ENCODE data around the gene CLEC2A. TPM values are rescaled to one million over a fixed set of nuclear protein-coding genes. Genes with fewer than 3 reads are reported as not detected.
"Not testable (repeated sequence)": the region's sequence is repeated elsewhere in the genome, so short reads cannot be mapped to it uniquely, and the experiment has no call there.

Gene CLEC2A
- total RNA-seq, 6 experiments from 2014 or later: not detected

DNA sequence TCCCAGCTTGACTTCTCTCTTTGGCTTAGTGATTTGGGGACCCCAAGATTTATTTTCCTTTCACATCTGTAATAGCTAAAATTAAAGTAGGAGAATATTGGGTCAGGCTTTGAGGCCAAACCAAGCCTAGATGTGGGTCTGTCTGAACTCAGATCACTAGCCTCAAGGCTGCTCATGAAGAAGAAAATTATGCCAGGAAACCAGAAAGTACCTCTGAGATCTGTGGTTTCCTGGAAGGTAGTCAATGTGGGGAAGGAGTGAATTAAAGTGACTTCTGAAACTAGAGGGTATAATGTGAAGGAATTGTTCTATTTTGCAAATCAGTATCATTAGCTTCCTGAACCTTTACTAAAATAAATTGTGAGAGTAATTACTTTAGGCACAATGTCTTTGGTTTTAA is 25.7 kb upstream of the CLEC2A start:
- Mint-ChIP-seq H3K36me3 (ENCODE audit: low read depth) (no peaks in the 10 kb centered on the region), H3K27me3 (ENCODE audit: insufficient read depth) (peaks cover 7% of the 10 kb centered on the region), H3K4me3 (no peak overlapping the region), H3K27ac (no peak overlapping the region), H3K4me1 (ENCODE audit: low read depth) (no peaks in the 10 kb centered on the region), H3K9me3 (no peaks in the 10 kb centered on the region)
- TF ChIP-seq, protein P1, sequence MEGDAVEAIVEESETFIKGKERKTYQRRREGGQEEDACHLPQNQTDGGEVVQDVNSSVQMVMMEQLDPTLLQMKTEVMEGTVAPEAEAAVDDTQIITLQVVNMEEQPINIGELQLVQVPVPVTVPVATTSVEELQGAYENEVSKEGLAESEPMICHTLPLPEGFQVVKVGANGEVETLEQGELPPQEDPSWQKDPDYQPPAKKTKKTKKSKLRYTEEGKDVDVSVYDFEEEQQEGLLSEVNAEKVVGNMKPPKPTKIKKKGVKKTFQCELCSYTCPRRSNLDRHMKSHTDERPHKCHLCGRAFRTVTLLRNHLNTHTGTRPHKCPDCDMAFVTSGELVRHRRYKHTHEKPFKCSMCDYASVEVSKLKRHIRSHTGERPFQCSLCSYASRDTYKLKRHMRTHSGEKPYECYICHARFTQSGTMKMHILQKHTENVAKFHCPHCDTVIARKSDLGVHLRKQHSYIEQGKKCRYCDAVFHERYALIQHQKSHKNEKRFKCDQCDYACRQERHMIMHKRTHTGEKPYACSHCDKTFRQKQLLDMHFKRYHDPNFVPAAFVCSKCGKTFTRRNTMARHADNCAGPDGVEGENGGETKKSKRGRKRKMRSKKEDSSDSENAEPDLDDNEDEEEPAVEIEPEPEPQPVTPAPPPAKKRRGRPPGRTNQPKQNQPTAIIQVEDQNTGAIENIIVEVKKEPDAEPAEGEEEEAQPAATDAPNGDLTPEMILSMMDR (IDR thresholded peaks at IDR 0.05): no peak
- no peak for DNase-seq

DNA sequence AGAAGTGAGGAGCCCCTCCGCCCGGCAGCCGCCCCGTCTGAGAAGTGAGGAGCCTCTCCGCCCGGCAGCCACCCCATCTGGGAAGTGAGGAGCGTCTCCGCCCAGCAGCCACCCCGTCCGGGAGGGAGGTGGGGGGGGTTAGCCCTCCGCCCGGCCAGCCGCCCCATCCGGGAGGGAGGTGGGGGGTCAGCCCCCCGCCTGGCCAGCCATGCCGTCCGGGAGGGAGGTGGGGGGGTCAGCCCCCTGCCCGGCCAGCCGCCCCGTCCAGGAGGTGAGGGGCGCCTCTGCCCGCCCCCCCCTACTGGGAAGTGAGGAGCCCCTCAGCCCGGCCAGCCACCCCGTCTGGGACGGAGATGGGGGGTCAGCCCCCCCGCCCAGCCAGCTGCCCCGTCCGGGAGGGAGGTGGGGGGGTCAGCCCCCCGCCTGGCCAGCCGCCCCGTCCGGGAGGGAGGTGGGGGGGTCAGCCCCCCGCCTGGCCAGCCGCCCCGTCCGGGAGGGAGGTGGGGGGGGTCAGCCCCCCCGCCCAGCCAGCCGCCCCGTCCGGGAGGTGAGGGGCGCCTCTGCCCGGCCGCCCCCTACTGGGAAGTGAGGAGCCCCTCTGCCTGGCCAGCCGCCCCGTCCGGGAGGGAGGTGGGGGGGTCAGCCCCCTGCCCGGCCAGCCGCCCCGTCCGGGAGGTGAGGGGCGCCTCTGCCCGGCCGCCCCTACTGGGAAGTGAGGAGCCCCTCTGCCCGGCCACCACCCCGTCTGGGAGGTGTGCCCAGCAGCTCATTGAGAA is 21.0 kb upstream of the CLEC2A start:
- not testable (repeated sequence) for DNase-seq; H3K9me3 Mint-ChIP-seq; H3K4me3 Mint-ChIP-seq; H3K36me3 Mint-ChIP-seq (ENCODE audit: low read depth); H3K27ac Mint-ChIP-seq; H3K4me1 Mint-ChIP-seq (ENCODE audit: low read depth)
- peaks cover 10% of the 10 kb centered on the region for H3K27me3 Mint-ChIP-seq (ENCODE audit: insufficient read depth)

DNA sequence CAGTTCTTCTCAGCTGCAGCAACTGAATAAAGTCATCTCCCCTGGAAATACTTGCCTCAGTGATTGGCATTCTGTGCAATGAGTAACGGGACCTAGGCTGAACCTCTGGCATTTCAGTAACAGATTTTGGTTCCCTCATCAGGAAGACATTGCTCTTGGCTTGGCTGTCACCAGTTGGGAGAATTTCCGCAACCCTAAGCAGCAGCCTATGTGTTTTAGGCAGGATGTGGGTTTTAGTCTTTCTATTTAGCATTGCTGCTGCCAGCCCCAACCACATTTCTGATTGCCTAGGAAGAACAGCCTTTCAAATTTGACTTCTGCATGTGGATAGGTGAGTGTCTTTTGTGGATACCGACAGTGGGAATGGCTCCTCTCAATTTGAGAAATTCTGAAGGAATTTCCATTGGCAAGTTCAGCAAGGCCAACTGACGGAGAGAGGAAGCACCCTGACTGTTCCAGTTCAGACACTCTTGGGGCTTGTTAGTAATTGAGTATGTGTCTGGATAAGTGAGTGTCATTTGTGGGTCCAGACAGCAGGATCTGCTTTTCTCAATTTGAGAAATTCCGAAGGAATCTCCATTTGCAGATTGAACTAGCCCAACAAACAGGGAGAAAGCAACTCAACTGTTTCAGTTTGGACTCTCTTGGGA is 19.0 kb upstream of the CLEC2A start:
- TF ChIP-seq, protein P1 (IDR thresholded peaks at IDR 0.05): no peak
- Mint-ChIP-seq H3K4me3 (no peak overlapping the region), H3K9me3 (no peaks in the 10 kb centered on the region), H3K4me1 (ENCODE audit: low read depth) (no peaks in the 10 kb centered on the region), H3K36me3 (ENCODE audit: low read depth) (no peaks in the 10 kb centered on the region), H3K27me3 (ENCODE audit: insufficient read depth) (peaks cover 10% of the 10 kb centered on the region), H3K27ac (no peak overlapping the region)
- DNase-seq: no peak

DNA sequence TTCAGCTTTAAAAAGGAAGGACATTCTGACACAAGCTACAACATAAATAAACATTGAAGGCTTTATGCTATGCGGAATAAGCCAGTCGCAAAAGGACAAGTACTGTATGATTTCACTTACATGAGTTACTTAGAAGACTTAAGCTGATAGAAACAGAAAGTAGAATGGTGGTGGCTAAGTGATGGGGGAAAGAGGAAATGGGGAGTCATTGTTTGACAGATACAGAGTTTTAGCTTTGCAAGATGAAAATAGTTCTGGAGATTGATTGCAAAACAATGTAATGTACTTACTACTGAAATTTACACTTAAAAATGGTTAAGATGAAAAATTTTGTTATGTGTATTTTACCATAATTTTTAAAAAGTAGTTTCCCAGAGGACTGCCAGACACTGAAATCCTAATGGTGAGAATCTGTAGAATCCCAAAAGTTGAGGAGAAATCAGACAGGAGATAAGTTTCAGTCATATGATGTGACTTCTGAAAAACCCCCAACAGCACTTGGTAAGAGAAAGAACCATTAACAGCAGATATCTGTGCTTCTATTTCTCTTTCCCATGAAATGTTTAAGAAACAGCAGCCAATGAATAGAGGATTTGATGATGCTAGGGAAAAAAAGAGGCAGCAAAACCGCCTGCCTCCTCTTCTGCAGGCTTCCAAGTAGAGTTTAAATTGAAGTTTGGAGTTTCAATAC is 16.6 kb upstream of the CLEC2A start:
- TF ChIP-seq, protein P1 (IDR thresholded peaks at IDR 0.05): no peak
- peaks cover 12% of the 10 kb centered on the region for H3K27me3 Mint-ChIP-seq (ENCODE audit: insufficient read depth)
- no peaks in the 10 kb centered on the region for H3K9me3 Mint-ChIP-seq
- H3K4me3 Mint-ChIP-seq: no peak overlapping the region
- DNase-seq: no peak
- no peak overlapping the region for H3K27ac Mint-ChIP-seq
- H3K4me1 Mint-ChIP-seq (ENCODE audit: low read depth): no peaks in the 10 kb centered on the region
- no peaks in the 10 kb centered on the region for H3K36me3 Mint-ChIP-seq (ENCODE audit: low read depth)

DNA sequence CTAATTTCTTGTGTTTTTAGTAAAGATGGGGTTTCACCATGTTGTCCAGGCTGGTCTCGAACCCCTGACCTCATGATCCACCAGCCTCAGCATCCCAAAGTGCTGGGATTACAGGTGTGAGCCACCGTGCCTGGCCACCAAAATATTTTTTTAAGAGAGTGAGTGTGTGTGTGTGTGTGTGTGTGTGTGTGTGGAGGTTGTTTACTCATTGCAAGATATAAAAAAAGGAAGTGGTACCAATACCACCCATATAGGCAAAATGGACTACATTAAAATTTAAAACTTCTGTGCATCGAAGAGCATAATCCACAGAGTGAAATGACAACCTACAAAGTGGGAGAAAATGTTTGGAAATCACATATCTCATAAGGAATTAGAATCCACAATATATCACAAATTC is 15.5 kb upstream of the CLEC2A start:
- TF ChIP-seq, protein P1 (IDR thresholded peaks at IDR 0.05): no peak
- no peaks in the 10 kb centered on the region for H3K4me1 Mint-ChIP-seq (ENCODE audit: low read depth)
- H3K27me3 Mint-ChIP-seq (ENCODE audit: insufficient read depth): peaks cover 18% of the 10 kb centered on the region
- no peaks in the 10 kb centered on the region for H3K36me3 Mint-ChIP-seq (ENCODE audit: low read depth)
- no peak for DNase-seq
- no peak overlapping the region for H3K27ac Mint-ChIP-seq
- no peaks in the 10 kb centered on the region for H3K9me3 Mint-ChIP-seq
- no peak overlapping the region for H3K4me3 Mint-ChIP-seq

DNA sequence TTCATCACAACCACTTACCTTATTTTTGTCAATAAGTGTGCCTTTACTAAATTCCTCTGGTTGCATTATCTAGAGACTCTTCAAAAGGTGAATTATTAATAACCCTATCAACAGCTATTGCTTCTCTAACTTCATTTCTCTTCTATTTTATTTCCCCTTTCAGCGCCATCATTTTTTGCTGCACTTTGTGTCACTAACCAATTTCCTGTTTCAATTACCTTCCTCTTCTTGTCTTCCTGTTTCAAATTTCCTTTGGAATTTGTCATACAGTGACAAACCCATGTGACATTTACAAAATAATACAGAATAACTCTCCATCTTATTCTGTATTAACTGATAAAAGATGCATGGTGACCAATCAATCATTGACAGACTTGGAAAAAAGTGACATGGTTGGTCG is 12.2 kb upstream of the CLEC2A start:
- no peaks in the 10 kb centered on the region for H3K4me1 Mint-ChIP-seq (ENCODE audit: low read depth)
- H3K9me3 Mint-ChIP-seq: no peaks in the 10 kb centered on the region
- H3K27ac Mint-ChIP-seq: no peak overlapping the region
- no peak for DNase-seq
- TF ChIP-seq, protein P1 (IDR thresholded peaks at IDR 0.05): no peak
- H3K36me3 Mint-ChIP-seq (ENCODE audit: low read depth): no peaks in the 10 kb centered on the region
- no peak overlapping the region for H3K4me3 Mint-ChIP-seq
- peaks cover 15% of the 10 kb centered on the region for H3K27me3 Mint-ChIP-seq (ENCODE audit: insufficient read depth)

Measured in HFFc6 (cell line).